Measurements from ENCODE around the gene PIGQ. TPM values are rescaled to one million over a fixed set of nuclear protein-coding genes. Genes with fewer than 3 reads are reported as not detected.

PIGQ gene
- total and polyA plus RNA-seq, 2 of the 13 experiments (the other 11 are each of a cell fraction or from before 2014, with no cell fraction given) = 7.7 to 19.7 TPM

GRCh38 chr16:589658-590187, 20.0 kb downstream of the PIGQ start, which contains the start of gene RAB40C (continued):
- TF ChIP-seq THAP7 (CRISPR knock-in tag; IDR thresholded peaks at IDR 0.05) (no peak), POLR2A (IDR thresholded peaks at IDR 0.05; ENCODE audit: insufficient read depth in 1 of 2, low read depth in 2 of 2, low read length in 2 of 2) (peak in 1 of 2 experiments; percentile 57; a peak in 2 of 4 replicates), ZNF431 (CRISPR knock-in tag; IDR thresholded peaks at IDR 0.05; ENCODE audit: borderline replicate concordance, low read depth) (0 out of 2 replicates have a peak, but pooled peaks have one; percentile 0), PITX1 (CRISPR knock-in tag; IDR thresholded peaks at IDR 0.05) (peak; percentile 61; the same call in 1 of the 2 replicates), POLR2AphosphoS5 (IDR thresholded peaks at IDR 0.05; ENCODE audit: low read depth, low read length) (peak; percentile 63), CTCF (CRISPR knock-in tag; IDR thresholded peaks at IDR 0.05) (peak; percentile 50), PBX2 (CRISPR knock-in tag; IDR thresholded peaks at IDR 0.05) (peak; percentile 95), MAZ (IDR thresholded peaks at IDR 0.05; ENCODE audit: borderline replicate concordance, low read depth, low read length) (peak; percentile 26; the same call in 1 of the 2 replicates), MAZ (CRISPR knock-in tag; IDR thresholded peaks at IDR 0.05; ENCODE audit: low read depth) (no peak), TAF1 (CRISPR knock-in tag; IDR thresholded peaks at IDR 0.05) (no peak; the same call in 1 of the 2 replicates), THAP9 (CRISPR knock-in tag; IDR thresholded peaks at IDR 0.05; ENCODE audit: borderline replicate concordance) (peak; percentile 29; the same call in 1 of the 2 replicates), YY1 (IDR thresholded peaks at IDR 0.05; ENCODE audit: insufficient read depth, insufficient replicate concordance, low read depth, low read length) (peak; percentile 46), KMT2B (CRISPR knock-in tag; IDR thresholded peaks at IDR 0.05) (peak; percentile 17; the same call in 1 of the 2 replicates), HINFP (CRISPR knock-in tag; IDR thresholded peaks at IDR 0.05; ENCODE audit: low read depth) (no peak), SNAPC4 (CRISPR knock-in tag; IDR thresholded peaks at IDR 0.05) (no peak), HDAC1 (CRISPR knock-in tag; IDR thresholded peaks at IDR 0.05) (no peak)

All from HepG2 (cell line).